ENCODE data around the gene LIAS. TPM values are rescaled to one million over a fixed set of nuclear protein-coding genes. Genes with fewer than 3 reads are reported as not detected.
A peak's percentile ranks its signal among the peaks of the same experiment; 100 is the strongest.

The LIAS gene
- total RNA-seq, 1 experiment from 2014 or later = 23.5 TPM

- Histone ChIP-seq H2AFZ (ENCODE audit: low read depth, low read length, poor library complexity, severe bottlenecking) (no peak within 1 kb of the TSS), H4K20me1 (ENCODE audit: insufficient read depth) (no peaks in the 10 kb centered on the region), H3K9me3 (ENCODE audit: control insufficient read depth in 1 of 2, insufficient read depth in 1 of 2, low read depth in 1 of 2, low read length in 2 of 2) (peaks cover 4 to 8% of the 10 kb centered on the region in 2 experiments; a peak in 2 of 4 replicates), H3K79me2 (ENCODE audit: insufficient read depth, low read length) (peaks cover 47% of the 10 kb centered on the region), H3K4me3 (replicated peaks in 1 of 2; ENCODE audit: low read depth in 1 of 2, low read length in 2 of 2) (peak within 1 kb of the TSS; percentile 91 to 93), H3K27me3 (ENCODE audit: insufficient read depth, low read length) (no peaks in the 10 kb centered on the region), H3K27ac (ENCODE audit: low read depth, low read length) (peak within 1 kb of the TSS; percentile 91), H3K36me3 (ENCODE audit: control insufficient read depth in 1 of 2, insufficient read depth in 2 of 2, low read length in 2 of 2) (0 out of 4 replicates have a peak, but pooled peaks cover 0 to 4% of the 10 kb centered on the region in 2 experiments), H3K4me1 (ENCODE audit: control insufficient read depth in 1 of 2, insufficient read depth in 2 of 2, low read length in 2 of 2) (peaks cover 7 to 27% of the 10 kb centered on the region in 2 experiments; a peak in 3 of 4 replicates), H3K4me2 (ENCODE audit: low read length) (peak within 1 kb of the TSS; percentile 73), H3K9me2 (ENCODE audit: insufficient read depth) (no peaks in the 10 kb centered on the region), H3K9ac (ENCODE audit: low read length) (peak within 1 kb of the TSS; percentile 84)
- POLR2A ChIA-PET = interaction anchor here (0.6 to 1.3 kb wide), 18 partner anchors 8 to 640 kb away, joined by 3 to 12 read pairs (median 4); partner anchors contain the start of genes LIAS, RPL9, SMIM14 and UBE2K
- RAD21 ChIA-PET (ENCODE audit: low non-redundant PET in 1 of 2, low total read pairs in 2 of 2, uncharacterized antibody in 2 of 2, unreplicated experiment in 2 of 2) = interaction anchor here (0.5 to 1.0 kb wide), 3 partner anchors 111 to 484 kb away, joined by 3 read pairs; partner anchors contain the start of gene SMIM14 (in 1 of the 2)
- intact Hi-C loops (cut with micrococcal nuclease) = loop anchor here (2.0 kb wide), 2 partner anchors 111 to 449 kb away; partner anchors contain the start of genes PDS5A and SMIM14
- peak; percentile 91 for DNase-seq (ENCODE audit: low read depth, low spot score)
- ATAC-seq = peak; percentile 95
- no peak for TF ChIP-seq REST (IDR thresholded peaks at IDR 0.05; ENCODE audit: low read depth)
- peak; percentile 78 for TF ChIP-seq ZFX (IDR thresholded peaks at IDR 0.05)
- TF ChIP-seq POLR2AphosphoS5 (IDR thresholded peaks at IDR 0.05; ENCODE audit: low read depth, low read length) = peak; percentile 83
- TF ChIP-seq, protein P1, sequence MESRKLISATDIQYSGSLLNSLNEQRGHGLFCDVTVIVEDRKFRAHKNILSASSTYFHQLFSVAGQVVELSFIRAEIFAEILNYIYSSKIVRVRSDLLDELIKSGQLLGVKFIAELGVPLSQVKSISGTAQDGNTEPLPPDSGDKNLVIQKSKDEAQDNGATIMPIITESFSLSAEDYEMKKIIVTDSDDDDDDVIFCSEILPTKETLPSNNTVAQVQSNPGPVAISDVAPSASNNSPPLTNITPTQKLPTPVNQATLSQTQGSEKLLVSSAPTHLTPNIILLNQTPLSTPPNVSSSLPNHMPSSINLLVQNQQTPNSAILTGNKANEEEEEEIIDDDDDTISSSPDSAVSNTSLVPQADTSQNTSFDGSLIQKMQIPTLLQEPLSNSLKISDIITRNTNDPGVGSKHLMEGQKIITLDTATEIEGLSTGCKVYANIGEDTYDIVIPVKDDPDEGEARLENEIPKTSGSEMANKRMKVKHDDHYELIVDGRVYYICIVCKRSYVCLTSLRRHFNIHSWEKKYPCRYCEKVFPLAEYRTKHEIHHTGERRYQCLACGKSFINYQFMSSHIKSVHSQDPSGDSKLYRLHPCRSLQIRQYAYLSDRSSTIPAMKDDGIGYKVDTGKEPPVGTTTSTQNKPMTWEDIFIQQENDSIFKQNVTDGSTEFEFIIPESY (IDR thresholded peaks at IDR 0.05; ENCODE audit: extremely low read depth, insufficient replicate concordance, low read length) = peak; percentile 3
- TF ChIP-seq EGR1 (IDR thresholded peaks at IDR 0.05; ENCODE audit: low read depth) = peak; percentile 88
- peak; percentile 72 for TF ChIP-seq FOSL1 (IDR thresholded peaks at IDR 0.05; ENCODE audit: low read depth)
- TF ChIP-seq JUND (IDR thresholded peaks at IDR 0.05) = 0 out of 2 replicates have a peak, but pooled peaks have one; percentile 33
- peak; percentile 90 for TF ChIP-seq CBX3 (IDR thresholded peaks at IDR 0.05; ENCODE audit: low read depth)
- peak; percentile 11; the same call in 1 of the 2 replicates for TF ChIP-seq RAD21 (IDR thresholded peaks at IDR 0.05; ENCODE audit: low read depth)
- TF ChIP-seq SIN3A (IDR thresholded peaks at IDR 0.05; ENCODE audit: low read depth) = peak; percentile 95
- TF ChIP-seq YY1 (IDR thresholded peaks at IDR 0.05; ENCODE audit: extremely low read depth, insufficient replicate concordance, low read depth, low read length) = peak; percentile 33
- TF ChIP-seq ZNF274 (IDR thresholded peaks at IDR 0.05; ENCODE audit: low read depth, low read length) = no peak
- no peak for TF ChIP-seq ATF3 (IDR thresholded peaks at IDR 0.05)
- TF ChIP-seq EZH2phosphoT487 (IDR thresholded peaks at IDR 0.05; ENCODE audit: borderline replicate concordance) = no peak
- no peak for TF ChIP-seq SRF (IDR thresholded peaks at IDR 0.05; ENCODE audit: low read depth)
- peak; percentile 91 for TF ChIP-seq SP1 (IDR thresholded peaks at IDR 0.05; ENCODE audit: low read depth)
- peak; percentile 48 for TF ChIP-seq POLR2A (IDR thresholded peaks at IDR 0.05; ENCODE audit: borderline replicate concordance, extremely low read depth, insufficient read depth, insufficient read length)
- TF ChIP-seq MAX (IDR thresholded peaks at IDR 0.05) = peak; percentile 90; the same call in 1 of the 2 replicates
- no TSS peak for BruUV-seq (replicated peaks)
- CTCF ChIA-PET = interaction anchor here (0.9 kb wide), 2 partner anchors 28 to 58 kb away, joined by 4 read pairs; no protein-coding TSS in a partner anchor
Observed at GRCh38 chr4:39527296-39528060, 68.6 kb downstream of the LIAS start, which contains the start of gene UGDH. Gene UGDH (minus strand): TSS chr4:39527439. CDS start chr4:39521512, 5,927 bp downstream.
